SK-N-MC (cell line): ENCODE measurements around the gene FAAP100.

Experiments
- EZH2 ChIP-seq: fragments of 200-600 bp; sonication (generic); IDR thresholded peaks from one replicate; pipeline ENCODE4 v1.6.1; 2017; ENCODE audit warnings: antibody characterized with exemption
- FOXP2 ChIP-seq: optimal IDR thresholded peaks from 2 replicates; pipeline ENCODE3; 2011; ENCODE audit warnings: mild to moderate bottlenecking, moderate library complexity; ENCODE audit not compliant: insufficient read depth; ENCODE audit errors: extremely low read length, control extremely low read depth
- POLR2AphosphoS5 ChIP-seq: IDR thresholded peaks from 2 replicates; pipeline ENCODE4 v1.6.1; 2012; ENCODE audit warnings: mild to moderate bottlenecking, low read depth, low read length, borderline replicate concordance

DNA sequence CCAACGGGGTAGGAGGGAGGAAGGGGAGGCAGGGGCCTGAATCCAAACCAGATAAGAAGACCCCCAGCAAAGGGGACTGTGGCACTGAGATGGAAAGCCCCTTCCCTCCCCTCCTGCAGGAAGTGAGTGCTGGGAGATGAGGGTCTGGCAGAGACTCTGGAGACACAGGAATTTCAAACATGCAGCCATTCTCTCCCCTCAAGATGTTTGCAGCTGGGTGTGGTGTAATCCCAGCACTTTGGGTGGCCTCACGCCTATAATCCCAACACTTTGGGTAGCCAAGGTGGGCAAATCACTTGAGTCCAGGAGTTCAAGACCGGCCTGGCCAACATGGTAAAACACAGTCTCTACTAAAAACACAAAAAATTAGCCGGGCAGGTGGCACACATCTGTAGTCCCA lies 33.9 kb upstream of the FAAP100 start:
- TF ChIP-seq POLR2AphosphoS5 = no peak
- no peak for TF ChIP-seq EZH2
- TF ChIP-seq FOXP2 = no peak
